Upper lobe of left lung (tissue), 6 donors: ENCODE results near the gene LRRC73. TPM values are rescaled to one million over a fixed set of nuclear protein-coding genes. Genes with fewer than 3 reads are reported as not detected.

Experiments
- ATAC-seq, 2 donors: fragments of 200-7000 bp; cut with Tn5 transposase; one replicate each; pipeline ENCODE4 v1.9.1; 2022; ENCODE audit warnings: mild to moderate bottlenecking in 2 of 2, moderate library complexity in 2 of 2; ENCODE audit not compliant: low FRiP score in 2 of 2
- DNase-seq, 2 donors: peaks; one replicate each; pipeline ENCODE4 v3.0.0-alpha.2; 2019 to 2020
- H3K27ac ChIP-seq, 4 donors: fragments of 200-600 bp; sonication (generic); one replicate each; pipeline ENCODE4 v1.5.1; 2016 to 2019
- H3K27me3 ChIP-seq, 4 donors: fragments of 200-600 bp; sonication (generic); one replicate each; pipeline ENCODE4 v1.5.1; 2017 to 2019
- H3K36me3 ChIP-seq, 4 donors: fragments of 200-600 bp; sonication (generic); one replicate each; pipeline ENCODE4 v1.5.1; 2016 to 2019
- H3K4me1 ChIP-seq, 4 donors: fragments of 200-600 bp; sonication (generic); one replicate each; pipeline ENCODE4 v1.5.1; 2018 to 2019
- H3K4me3 ChIP-seq, 4 donors: fragments of 200-600 bp; sonication (generic); one replicate each; pipeline ENCODE4 v1.5.1; 2017 to 2019; ENCODE audit warnings: mild to moderate bottlenecking in 2 of 4, moderate library complexity in 1 of 4
- H3K9me3 ChIP-seq, 4 donors: fragments of 200-600 bp; sonication (generic); one replicate each; pipeline ENCODE4 v1.5.1; 2018 to 2019
- EP300 ChIP-seq, 4 donors: sonication (generic); formaldehyde crosslinking; IDR thresholded peaks; one replicate each; pipeline ENCODE4 v1.5.1; 2017; ENCODE audit warnings: antibody characterized with exemption in 4 of 4, control low read depth in 2 of 4
- POLR2A ChIP-seq, 4 donors: fragments of 450-650 bp; IDR thresholded peaks; one replicate each; pipeline ENCODE4 v1.5.1; 2016 to 2017; ENCODE audit warnings: antibody characterized with exemption in 4 of 4, mild to moderate bottlenecking in 2 of 4
- POLR2AphosphoS5 ChIP-seq, 2 donors: sonication (generic); formaldehyde crosslinking; IDR thresholded peaks; one replicate each; pipeline ENCODE4 v1.5.1; 2017; ENCODE audit warnings: antibody characterized with exemption in 2 of 2
- WGBS, 2 donors: methylation state at CpG; one replicate each; pipeline ENCODE4 v1.1.5; 2017 to 2018; 5-methylcytosine and 5-hydroxymethylcytosine counted together
- total RNA-seq, 6 donors: library from RNA; depleted of rRNA in 4 of 6; stranded (reverse); fragments of >200 nt in 4 of 6; gene quantifications; one replicate each; pipeline versions ENCODE4 v1.1.0 to v1.2.1, GENCODE V29; 2016 to 2021
- TF ChIP-seq, protein P1 (sequence below), 6 experiments: fragments of 450-650 bp in 4 of 6; fragments of 200-600 bp in 2 of 6; sonication (generic) in 2 of 6; IDR thresholded peaks; one replicate each; pipeline ENCODE4 v1.5.1; 2016 to 2019; ENCODE audit warnings: antibody characterized with exemption in 6 of 6
- donor health status: DM: no; HTN: no; CAD: no; lungs with moderate emphysema.
- donor health status: DM: no; HTN: yes; CAD: no; lungs with severe emphysema.

The LRRC73 gene
- total RNA-seq, 6 donors from 2014 or later: 0.34 to 3.4 (median 2.5) TPM

DNA sequence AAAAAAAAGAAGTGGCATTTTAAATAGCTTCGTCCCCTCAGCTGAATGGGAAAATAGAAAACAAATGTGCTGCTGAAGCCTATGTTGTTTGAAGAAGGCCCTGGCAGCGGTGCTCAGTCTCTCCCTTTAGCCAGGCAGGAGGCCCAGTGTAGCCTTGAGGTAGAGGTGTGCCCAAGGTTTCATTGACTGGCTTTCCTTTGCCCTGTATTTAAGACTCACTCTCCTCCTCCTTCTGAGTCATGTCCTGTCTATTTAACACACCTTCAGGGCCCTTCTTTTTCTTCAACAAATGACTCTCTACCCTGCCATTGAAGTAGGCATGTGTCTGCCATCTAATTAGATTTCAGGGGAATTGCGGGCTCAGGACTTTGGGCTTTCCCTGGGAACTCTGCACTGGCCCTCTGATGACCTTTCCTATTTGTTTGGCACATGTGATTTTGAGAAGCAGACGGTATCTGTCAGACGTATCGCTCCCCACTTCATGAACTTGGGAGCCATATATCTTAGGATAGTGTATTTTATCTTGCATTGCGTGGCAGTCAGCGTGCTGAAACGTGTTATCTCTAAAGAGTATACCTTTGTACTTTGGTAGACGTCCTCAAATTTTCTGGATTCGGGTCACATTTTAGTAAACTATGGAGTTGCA is 28.4 kb downstream of the LRRC73 start:
- no peak overlapping the region for H3K27ac ChIP-seq
- ATAC-seq (no peak), DNase-seq (no peak)
- TF ChIP-seq POLR2AphosphoS5 (IDR thresholded peaks at IDR 0.05) (no peak), EP300 (IDR thresholded peaks at IDR 0.05) (no peak), POLR2A (IDR thresholded peaks at IDR 0.05) (no peak)
- TF ChIP-seq, protein P1, sequence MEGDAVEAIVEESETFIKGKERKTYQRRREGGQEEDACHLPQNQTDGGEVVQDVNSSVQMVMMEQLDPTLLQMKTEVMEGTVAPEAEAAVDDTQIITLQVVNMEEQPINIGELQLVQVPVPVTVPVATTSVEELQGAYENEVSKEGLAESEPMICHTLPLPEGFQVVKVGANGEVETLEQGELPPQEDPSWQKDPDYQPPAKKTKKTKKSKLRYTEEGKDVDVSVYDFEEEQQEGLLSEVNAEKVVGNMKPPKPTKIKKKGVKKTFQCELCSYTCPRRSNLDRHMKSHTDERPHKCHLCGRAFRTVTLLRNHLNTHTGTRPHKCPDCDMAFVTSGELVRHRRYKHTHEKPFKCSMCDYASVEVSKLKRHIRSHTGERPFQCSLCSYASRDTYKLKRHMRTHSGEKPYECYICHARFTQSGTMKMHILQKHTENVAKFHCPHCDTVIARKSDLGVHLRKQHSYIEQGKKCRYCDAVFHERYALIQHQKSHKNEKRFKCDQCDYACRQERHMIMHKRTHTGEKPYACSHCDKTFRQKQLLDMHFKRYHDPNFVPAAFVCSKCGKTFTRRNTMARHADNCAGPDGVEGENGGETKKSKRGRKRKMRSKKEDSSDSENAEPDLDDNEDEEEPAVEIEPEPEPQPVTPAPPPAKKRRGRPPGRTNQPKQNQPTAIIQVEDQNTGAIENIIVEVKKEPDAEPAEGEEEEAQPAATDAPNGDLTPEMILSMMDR (IDR thresholded peaks at IDR 0.05): no peak
- H3K27me3 ChIP-seq: no peaks in the 10 kb centered on the region
- WGBS, 2 donors: 89 to 92% methylated on average over 11 of the region's 11 CpGs
- no peaks in the 10 kb centered on the region for H3K9me3 ChIP-seq
- peaks cover 0 to 7% (median 0%) of the 10 kb centered on the region in 4 donors for H3K36me3 ChIP-seq
- H3K4me1 ChIP-seq: peaks cover 13 to 29% (median 21%) of the 10 kb centered on the region in 4 donors
- H3K4me3 ChIP-seq: no peak overlapping the region

DNA sequence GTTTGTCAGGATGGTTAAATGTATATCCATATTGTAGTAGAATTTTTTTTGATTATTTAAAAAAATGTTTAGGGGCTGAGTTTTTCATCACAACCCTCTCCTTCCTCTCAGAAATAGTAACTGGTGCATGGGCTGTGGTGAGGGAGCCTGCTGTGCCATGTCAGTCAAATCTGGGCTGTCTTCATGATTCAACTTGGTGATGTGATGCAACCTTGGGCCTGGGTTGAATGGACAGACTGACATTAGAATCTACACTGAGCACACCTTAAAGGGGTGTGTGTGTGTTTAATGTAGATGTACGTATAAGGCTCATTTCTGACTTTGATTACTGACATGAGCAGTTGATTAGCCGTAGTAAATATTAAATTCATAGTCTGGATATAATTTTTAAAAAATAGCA is 29.1 kb downstream of the LRRC73 start:
- TF ChIP-seq POLR2AphosphoS5 (IDR thresholded peaks at IDR 0.05) (no peak), POLR2A (IDR thresholded peaks at IDR 0.05) (no peak), EP300 (IDR thresholded peaks at IDR 0.05) (no peak)
- TF ChIP-seq, protein P1 (IDR thresholded peaks at IDR 0.05): no peak
- DNase-seq: no peak
- H3K36me3 ChIP-seq: peaks cover 0 to 5% (median 0%) of the 10 kb centered on the region in 4 donors
- no peaks in the 10 kb centered on the region for H3K27me3 ChIP-seq
- no peak overlapping the region for H3K27ac ChIP-seq
- ATAC-seq: no peak
- H3K4me1 ChIP-seq: peaks cover 13 to 31% (median 21%) of the 10 kb centered on the region in 4 donors
- no peaks in the 10 kb centered on the region for H3K9me3 ChIP-seq
- WGBS, 2 donors: 88 to 95% methylated on average over 2 of the region's 2 CpGs
- H3K4me3 ChIP-seq: no peak overlapping the region

DNA sequence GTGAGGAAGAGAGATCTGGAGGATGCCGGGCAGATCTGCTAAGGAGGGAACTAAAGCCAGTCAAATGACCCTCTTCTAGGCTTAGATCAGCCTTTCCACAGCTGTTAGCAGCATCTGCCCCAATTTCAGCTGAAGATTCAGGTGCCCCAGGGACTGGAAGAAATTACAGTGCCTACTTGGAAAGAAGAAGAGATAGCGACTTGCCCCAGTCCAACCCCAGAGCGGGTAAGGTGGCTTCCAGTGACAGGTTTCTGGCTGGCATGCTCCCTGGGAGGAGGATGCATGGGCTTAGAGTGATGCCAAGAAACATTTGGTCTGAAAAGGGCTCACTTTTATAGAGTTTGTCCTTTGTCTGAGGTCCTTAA is 32.2 kb downstream of the LRRC73 start:
- DNase-seq (no peak), ATAC-seq (no peak)
- TF ChIP-seq EP300 (IDR thresholded peaks at IDR 0.05) (no peak), POLR2A (IDR thresholded peaks at IDR 0.05) (no peak), POLR2AphosphoS5 (IDR thresholded peaks at IDR 0.05) (no peak)
- TF ChIP-seq, protein P1 (IDR thresholded peaks at IDR 0.05): no peak
- WGBS, 2 donors: 3 to 24% methylated on average over 3 of the region's 3 CpGs
- Histone ChIP-seq H3K27me3 (no peaks in the 10 kb centered on the region), H3K9me3 (no peaks in the 10 kb centered on the region), H3K4me3 (peak overlapping the region; percentile 36 to 87 (median 74)), H3K4me1 (peaks cover 13 to 31% (median 17%) of the 10 kb centered on the region in 4 donors), H3K36me3 (no peaks in the 10 kb centered on the region), H3K27ac (peak overlapping the region; percentile 83 to 89 (median 88))

DNA sequence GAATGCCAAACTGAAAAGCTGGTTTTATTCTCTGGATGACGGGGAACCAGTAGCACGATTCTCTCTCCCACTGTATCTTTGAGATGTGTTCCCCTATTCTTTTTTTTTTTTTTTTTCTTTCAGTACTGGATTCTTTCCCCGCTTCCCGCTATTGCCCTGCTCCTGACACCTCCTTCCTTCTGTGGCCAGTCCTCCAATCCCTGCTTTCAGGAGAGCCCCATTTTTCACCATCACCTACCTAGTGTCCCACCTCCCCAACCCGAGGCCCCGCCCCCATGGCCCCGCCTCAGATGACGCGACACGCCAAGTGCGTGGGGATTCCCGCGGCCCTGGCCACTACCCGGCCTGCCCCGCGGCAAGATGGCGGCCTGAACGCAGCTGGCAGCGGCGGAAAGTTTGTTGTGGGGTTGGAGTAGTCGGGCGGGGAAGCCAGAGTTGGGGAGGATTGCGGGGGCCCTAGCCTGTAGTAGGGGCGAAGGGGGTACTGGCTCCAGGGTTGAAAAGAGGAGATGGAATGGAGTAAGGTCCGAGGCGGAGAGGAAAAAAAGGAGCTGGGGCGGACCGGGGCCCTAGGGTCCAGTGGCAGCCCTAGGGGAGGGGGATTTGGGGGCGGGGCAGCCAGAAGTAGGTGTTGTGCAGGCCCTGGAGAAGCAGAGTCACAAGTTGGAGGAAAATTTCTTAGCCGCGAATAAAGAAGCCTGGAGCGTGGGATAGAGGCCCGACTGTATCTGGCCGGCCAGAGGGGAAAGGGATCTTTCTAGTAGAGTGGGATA is 32.7 kb downstream of the LRRC73 start, which contains the start of gene TJAP1:
TJAP1 (plus strand) TSS at position 336 of the 773 bp plus-strand sequence. CDS start 21,432 bp downstream, outside the sequence.
- peak within 1 kb of the TSS; percentile 83 to 89 (median 88) for H3K27ac ChIP-seq
- H3K4me1 ChIP-seq: peaks cover 13 to 31% (median 17%) of the 10 kb centered on the region in 4 donors
- ATAC-seq (peak; percentile 99 to 100), DNase-seq (peak; percentile 92 to 100)
- TF ChIP-seq, protein P1 (IDR thresholded peaks at IDR 0.05): no peak
- TF ChIP-seq POLR2A (IDR thresholded peaks at IDR 0.05) (peak in 3 of 4 donors; percentile 28 to 76 (median 69)), POLR2AphosphoS5 (IDR thresholded peaks at IDR 0.05) (peak; percentile 87 to 96)
- no peaks in the 10 kb centered on the region for H3K27me3 ChIP-seq
- peak within 1 kb of the TSS; percentile 36 to 87 (median 74) for H3K4me3 ChIP-seq
- H3K9me3 ChIP-seq: no peaks in the 10 kb centered on the region
- no peaks in the 10 kb centered on the region for H3K36me3 ChIP-seq
- 1% methylated on average over 31 to 33 of the region's 34 CpGs for WGBS, 2 donors
